HPDE6-E6E7 (cell line): ENCODE data around the gene TRABD2B.

Source experiments
- DNase-seq: peaks from one replicate; pipeline ENCODE4 v3.0.0; 2011; ENCODE audit warnings: missing footprints; ENCODE audit errors: extremely low spot score

Gene TRABD2B

DNA sequence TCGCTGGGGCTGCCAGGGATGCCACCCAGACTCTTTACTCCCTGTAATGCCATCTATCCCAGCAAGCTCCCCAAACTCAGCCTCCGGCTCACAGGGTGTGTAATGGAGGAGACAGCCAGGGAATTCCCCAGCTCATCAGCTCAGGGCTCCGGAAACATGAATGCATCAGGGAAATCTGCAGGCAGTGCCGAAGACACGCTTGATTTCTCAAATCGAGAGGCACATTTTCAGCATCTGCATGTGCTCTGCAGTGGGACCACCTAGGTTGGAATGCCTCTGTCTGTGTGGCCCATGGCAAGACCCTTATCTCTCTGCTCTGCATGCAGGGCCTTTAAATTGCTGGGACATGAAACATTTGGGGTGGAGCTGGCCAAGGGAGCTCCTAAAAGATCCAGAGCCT lies 170.1 kb downstream of the TRABD2B start:
- DNase-seq, result no peak

DNA sequence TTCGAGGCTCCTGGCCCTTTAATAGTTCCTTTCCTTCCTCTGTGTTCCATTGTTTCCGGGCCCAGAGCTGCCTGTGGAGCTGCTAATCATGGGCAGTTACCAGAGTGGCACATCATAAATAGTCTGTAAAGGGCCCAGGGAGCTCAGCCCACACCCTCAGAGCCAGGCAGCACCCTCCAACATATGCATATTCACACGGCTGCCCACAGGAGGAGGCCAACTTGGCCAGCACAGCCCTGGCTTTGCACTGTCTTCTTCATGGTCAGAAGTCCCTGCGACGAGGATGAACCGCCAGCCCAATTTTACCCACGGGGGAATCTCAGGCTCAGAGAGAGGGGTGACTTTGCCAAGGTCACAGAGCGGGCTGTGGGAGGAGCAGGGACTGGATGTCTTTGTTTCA lies 172.5 kb downstream of the TRABD2B start:
- no peak for DNase-seq

DNA sequence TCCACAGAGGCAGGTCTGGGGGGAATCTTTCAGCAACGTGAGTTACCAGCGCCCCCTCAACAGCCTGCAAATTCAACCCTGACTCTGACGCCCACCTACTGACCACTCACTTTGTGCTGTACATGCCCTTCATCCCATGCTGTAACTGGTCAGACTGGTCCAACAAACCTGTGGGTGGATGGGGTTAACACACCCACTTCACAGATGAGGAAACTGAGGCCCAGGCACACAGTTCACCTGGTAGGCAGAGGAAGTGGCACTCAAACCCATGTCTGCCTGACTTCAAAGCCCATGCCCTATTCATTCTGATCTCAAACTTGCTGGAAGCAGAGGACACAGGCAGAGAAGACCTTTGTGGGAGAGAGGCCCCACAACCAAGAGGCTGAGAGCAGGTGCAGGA lies 172.9 kb downstream of the TRABD2B start:
- no peak for DNase-seq

DNA sequence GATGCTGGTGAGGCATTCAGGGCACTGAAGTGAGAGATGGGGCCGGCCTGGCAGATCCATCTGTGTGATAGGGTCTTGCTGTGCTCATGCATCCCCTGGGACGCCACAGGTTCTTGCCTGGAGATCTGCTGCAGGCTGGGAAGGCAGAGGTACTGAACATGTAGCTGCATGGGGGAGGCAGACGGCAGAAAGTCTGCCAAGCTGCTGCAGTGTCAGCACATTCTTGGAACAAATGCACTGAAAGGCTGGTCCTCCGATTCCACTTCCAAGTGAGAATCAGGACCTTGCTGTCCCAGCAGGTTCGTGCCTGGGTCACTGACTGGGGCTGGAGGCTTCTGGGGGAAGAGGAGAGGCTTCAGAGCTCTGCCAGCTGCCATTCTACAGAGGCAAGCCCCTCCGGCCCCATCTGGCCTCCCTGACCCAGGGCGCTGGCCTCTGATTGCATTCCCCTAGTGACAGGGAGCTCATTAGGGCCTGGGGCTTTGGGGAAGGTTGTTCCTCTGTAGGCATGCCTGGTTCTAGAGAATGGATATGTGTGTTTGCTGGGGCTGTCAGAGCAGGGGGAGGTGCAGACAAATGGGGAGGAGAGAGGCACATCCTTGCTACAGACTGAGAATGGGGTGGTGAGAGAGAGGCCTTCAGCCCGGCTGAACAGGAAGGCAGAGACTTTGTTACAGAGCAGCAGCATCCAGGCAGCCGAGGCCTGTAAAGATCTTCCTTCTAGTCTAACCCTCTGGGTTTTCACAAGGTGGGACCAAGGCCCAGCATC lies 174.0 kb downstream of the TRABD2B start:
- no peak for DNase-seq

DNA sequence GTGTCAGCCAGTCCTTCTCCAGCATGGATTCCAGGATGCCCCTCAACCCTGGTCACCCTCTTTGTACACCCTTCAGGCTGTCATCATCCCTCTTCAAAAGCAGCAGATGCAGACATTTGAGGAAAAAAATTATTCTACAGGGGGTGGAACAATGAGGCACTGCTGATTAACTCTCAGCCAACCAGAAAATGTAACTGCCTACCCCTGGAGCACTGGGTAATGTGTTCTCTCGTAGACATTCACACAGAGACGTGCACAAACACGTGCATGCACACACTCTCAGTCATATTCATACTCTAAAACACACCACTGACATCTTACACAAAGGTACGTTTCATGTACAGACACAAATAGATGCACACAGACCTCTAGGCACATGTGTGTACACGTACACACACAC lies 175.4 kb downstream of the TRABD2B start:
- no peak for DNase-seq

DNA sequence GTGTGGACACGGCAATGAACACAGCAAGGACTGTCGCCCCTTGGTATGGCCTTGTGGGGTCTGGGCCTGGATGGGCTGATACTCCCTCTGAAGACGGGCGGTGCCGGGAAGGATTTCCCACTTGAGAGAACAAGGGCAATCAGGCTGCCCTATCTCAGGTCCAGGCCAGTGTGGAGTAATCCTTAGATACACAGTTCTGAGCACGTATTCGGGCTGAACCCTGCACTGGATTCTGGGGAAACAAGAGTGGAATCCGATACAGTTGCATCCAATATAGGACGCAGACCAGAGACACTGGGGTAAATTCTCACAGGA lies 177.7 kb downstream of the TRABD2B start:
- no peak for DNase-seq

DNA sequence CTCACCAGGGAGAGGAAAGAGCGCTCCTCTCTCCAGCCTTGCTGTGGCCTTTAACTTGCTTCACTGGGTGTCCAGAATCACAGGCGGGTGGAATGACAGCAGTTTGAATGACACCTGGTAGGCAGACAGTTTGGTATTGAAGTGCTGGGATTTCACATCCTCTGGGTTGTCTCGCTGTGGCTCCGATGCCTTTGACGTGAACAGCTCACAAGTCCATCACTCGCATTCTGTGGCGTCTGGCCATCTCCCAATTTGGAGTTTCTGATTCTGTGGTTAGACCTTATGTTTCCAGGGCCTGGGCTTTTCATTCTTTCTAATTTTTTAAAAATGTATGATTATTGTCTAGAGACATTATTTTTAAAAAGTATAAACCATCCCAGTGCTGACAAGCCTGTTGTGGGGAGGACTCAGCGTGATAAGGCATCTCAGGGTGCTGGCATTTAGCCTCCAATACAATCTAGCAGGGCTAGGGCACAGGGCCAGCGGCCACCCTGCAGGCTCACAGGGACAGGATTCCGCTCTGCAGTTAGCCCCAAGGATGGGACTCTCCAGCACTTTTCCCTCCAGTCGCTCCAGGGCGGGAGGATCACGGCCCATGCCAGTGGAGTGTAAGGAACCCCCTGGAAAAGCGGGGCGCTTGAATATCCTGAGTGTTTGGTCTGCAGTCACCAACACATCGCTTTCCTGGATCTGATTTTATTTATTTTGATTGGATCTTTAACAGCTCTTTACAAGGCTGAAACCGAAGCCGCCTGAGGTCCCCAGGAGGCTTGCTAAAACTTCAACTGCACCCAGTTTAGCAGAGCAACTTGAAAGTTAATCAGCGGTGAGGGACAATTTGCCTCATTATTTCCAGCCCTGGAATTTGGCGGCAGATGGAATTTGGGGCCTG lies 178.3 kb downstream of the TRABD2B start:
- no peak for DNase-seq

DNA sequence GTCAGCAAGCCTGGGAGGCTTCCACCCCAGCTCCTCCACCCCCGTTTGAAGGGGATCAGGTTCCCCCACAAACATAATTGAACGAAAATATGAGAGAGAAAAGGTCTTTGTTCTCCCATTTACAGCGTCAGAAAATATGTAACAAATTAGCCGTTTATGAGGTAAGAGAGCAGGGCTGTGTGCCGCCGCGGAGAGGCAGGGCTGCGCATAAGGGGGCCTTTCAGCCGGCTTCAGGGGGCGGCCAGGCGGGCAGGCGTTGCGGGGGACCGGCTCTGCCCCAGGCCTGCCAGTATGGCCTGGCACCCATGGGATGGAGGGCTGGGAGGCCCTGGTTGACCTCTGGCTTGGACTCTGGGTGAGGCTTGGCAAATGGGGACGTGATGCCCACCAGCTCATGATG lies 179.3 kb downstream of the TRABD2B start:
- no peak for DNase-seq

DNA sequence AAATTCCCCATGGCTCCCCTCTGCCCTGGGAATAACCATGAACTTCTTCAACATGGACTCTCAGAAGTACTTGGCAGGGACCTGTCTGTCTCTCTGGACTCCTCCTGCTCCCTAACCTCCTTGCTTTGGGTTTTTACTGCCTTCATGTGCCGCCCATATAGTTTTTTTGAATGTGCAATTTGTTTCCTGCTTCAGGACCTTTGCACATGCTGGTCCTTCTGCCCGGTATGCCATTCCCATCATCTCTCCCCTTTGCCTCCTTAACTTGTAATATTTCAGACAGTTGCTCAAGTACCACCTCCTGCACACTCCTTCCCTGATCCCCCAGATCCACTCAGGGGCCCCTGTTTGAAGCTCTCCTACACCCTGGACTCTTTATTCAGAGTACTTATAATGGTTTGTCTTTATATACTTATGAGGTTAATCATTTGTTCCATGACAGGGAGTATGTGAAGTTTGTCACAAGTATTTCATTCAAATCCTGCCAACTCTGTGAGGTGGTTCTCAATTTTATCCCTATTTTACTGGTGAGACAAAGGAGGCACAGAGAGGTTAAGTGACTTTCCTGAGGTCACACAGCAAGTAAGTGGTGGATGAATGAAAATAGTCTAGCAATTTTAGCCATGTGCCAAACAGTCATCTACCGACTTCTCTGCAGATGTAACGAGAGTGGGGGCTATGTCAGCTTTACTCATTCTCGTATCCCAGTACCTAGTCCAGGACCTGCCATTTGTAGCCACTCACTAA lies 180.7 kb downstream of the TRABD2B start:
- no peak for DNase-seq

DNA sequence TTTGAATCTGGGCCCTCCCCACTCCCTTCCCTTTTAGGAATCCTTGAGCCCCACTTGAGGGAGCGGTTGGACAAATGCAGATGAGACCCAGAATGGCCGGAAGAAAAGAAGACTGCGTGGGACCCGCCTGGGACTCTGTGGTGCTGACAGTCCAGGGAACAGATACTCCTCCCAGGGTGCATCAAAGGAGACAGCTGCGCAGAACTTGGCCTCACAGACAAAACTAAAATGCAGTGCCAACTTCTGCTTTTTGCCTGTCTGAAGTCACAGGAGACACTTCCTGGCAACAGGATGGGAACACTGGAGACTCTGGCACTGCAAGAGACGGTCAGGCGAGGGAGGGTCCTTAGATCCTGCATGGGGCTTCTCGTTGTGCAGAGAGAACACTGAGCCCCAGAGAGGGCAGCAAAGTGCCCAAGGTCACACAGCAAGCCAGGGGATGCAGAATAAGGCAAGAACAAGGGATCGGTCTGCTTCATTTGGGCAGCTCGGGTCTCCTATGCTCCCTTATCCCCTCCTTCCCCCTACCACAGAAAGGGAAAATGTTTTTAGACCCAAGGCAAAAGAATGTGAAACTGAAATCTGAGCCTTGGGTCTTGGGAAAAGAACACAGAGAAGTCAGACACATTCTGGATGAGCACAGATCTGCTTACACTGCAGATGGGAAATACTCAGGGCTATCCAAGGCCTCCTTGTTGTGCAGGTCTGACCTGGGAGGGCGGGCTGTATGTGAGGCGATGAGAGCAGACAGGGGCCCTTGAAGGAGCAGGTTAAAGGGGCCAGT lies 182.4 kb downstream of the TRABD2B start:
- DNase-seq, result no peak

DNA sequence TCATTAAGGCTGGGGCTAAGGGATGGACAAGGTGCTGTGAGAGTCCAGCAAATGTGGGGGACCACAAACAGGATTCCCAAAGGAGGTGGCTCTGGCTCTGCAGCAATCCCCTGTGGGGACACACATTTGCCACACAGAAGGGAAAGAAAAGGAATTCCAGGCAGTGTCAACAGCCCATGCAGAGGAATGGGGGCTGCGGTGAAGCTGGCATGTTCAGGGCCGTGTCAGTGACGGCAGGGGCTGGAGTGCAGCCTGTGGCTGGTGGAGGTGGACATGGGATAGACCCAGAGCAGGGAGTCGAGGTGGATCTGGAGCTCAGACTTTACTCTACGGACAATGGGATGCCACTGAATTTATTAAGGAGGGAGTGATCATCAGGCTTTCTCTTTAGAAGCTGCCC lies 183.2 kb downstream of the TRABD2B start:
- no peak for DNase-seq

DNA sequence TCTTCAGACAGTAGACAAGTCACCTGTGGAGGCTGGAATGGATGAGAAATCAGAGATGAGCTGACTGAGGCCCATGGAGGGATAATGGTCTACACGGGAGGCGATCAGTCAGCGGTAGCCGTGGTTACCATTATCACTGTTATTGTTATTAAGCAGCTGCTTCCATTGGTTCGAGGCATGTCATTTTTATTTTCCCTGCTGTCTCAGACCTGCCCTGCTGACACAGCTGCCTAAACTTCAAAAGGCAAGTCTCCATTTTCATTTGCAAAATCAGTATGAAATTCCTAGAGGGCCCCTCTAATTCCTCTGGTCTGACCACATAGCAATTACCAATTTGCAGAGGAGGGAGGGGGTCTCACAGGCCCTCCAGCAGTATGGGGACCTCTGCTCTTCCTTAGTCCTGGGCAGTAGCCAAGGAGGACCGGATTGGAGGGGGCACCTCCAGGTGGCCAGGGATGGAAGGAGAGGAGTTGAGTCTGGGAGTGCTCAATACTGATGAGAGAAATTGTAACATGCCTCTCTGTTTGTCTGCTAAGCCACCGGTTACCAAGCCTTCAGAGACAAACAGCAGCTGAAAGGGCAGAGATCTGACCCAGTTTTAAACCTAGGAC lies 184.2 kb downstream of the TRABD2B start:
- no peak for DNase-seq

DNA sequence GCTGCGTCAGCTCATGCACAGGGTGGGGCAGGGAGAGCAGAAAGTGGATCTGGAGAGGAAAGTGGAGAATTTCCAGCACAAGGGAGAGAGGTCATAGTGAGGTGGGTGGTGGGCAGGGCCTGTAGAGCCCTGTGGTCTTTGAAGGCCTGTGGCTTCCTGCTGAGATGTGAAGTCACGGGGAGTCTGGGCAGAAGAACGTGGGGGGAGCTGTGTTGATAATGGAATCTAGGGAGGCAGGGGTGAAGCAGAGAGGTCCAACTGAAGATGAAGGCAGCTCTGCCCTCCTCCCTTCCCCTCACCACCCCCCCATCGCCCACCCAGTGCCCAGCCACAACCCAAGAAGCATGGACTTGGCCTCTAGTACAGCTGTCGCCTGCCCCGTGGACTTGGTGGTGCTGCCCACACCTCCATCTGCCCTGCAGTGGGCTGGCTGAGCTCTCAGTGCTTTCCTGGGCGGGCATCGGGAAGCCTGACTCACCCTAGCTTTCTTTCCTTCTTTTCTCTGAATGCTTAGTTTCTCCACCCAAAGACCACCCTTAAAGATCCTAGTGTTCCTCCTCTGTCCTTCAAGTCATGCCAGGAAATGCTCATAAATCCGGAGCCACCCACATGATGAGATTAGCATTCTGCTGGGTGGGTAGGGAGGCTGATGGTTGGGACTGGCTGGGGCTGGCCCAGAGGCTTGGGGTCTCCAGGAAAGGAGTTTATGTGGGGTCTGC lies 186.1 kb downstream of the TRABD2B start:
- no peak for DNase-seq

DNA sequence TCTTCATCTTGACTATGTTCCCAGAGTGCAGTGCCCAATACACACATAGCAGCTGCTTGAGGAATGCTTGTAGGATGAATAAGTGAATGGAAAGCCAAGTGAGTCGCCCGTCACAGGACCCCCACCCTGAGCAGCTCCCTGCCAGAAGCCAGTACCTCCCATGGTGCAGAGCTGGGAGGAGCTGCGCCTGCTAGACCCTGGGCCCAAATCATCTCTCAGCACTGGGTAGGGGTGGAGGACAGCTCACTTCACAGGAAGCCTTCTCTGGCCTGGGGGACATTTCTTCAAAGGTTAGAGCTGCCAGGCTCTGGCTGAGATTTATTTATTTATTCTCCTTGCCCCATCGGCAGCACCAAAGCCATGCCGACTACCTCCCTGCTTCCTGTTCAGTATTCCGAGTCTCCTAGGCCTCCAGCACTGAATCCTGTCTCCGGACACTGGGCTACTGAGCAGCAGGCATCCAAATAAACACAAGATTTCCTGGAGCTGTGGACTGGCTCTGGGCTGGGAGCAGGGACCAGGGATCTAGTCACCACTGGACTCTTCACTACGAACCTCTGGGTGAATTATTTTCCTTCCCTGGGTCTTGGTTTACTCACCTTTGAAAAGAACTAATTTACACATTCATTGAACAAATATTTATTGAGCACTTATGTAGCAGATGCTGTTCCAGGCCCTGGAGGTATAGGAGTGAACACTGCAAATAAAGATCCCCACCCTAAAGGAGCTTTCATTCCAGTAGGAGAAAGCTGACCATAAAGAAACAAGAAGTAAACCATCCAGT lies 187.7 kb downstream of the TRABD2B start:
- no peak for DNase-seq

DNA sequence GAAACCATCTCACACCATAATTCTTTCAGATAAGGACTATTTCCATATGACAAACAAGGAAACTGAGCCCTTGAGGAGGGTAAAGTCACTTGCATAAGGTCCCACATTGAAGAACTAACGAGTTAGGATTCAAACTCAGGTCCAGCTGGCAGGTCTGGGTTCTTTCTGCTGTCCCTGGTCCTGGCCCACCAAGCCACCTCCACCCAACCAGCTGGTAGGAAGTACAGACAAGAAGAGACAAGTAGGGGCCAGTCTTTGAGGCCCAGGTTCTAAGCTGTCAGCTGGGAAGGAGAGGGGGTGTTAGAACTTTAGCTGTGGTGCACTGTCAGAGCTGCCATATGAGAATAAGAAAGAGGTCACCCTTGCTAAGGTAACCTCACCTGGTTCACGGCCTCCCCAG lies 188.6 kb downstream of the TRABD2B start:
- no peak for DNase-seq

DNA sequence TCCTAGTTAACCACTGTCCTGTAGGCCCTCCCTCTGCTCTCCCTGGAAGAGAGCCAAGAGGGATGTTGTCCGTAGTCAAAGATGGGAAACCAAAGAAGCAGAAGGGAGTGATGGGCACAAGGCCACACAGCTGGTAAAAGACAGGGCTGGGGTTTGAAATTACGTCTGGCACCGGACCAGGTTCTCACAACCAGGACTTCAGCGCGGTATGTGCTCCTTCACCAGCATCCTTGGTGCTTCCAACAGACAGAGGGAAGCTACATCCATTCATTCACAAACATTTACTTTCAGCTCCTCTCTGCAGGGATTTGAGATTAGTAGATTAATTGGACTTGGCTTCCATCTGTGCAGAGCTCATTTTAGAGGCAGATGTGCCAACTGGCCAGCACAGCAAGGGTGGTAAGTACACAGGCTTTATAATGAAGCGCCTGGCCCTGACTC lies 191.2 kb downstream of the TRABD2B start:
- no peak for DNase-seq

DNA sequence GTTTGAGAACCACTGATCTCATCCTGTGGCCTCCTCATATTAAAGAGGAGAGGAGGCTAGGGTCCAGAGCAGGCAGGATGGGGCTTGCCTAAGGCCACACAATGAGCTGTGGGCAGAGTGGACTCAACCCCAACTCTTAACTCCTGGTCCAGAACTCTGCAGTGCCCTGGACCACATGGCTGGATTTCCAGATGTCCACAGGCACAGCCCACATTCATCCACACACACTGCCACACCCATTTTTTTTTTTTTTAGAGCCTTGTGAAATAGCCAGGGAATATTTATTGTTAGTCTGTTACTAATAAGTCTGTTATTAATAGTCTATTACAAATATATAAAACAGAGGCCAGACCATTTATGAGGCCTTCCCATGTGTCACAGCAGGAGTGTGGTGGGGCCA lies 192.2 kb downstream of the TRABD2B start:
- DNase-seq, result no peak

DNA sequence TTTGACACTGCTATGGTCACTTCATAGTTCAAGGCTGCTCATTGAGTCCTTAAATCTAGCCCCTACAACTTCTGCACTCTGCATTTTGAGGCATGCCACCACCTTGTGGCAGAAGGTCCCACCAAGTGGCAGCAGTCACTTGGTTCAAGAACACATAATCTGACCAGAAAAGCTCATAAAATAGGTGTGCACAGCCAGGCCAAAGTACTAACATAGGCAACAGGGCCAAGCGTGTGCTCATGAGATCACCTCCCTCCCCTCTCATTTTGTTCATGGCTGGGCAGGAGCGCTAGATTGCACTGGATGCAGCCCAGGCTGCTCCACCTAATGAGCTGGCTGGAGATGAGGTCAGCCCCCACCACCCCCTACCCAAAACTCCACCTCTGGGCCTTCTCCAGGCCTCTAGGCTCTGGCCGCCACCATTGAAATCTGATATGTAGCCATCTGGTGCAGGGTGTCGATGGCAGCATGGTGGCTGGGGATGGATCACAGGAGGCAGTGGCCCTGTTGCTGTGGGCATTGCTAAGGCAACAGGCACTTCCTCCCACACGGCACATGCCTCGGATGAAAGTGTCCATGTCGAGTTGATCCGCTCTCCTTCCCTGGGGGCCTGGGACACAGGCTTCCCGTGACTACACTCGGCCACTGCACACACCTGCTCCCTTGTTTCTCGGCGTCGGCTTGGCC lies 193.2 kb downstream of the TRABD2B start:
- no peak for DNase-seq

DNA sequence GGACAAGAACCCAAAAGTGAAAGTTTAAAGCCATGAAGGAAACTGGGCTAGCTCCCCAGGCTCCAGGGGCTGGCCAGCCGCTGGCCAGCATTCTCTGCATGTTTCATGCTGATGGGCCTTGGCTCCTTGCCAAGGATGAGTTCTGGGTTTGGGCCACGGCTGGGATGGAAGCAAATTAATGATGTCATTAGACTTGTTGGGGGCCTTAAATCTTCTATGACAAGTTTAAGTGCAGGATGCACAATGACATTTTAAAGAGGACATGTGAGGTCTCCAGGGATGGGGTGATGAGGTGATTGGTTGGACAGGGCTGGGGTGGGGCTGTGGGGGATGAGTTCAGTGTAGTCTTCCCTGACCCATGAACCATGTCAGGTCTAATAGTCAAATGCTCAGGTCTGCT lies 199.6 kb downstream of the TRABD2B start:
- no peak for DNase-seq
